T-helper 9 cell (primary cell): ENCODE measurements around the gene CILP2.
A peak's percentile ranks its signal among the peaks of the same experiment; 100 is the strongest.

Experiments
- DNase-seq: peaks from one replicate; pipeline ENCODE4 v3.0.0-alpha.2; 2020

CILP2 gene

GRCh38 chr19:19531951-19532805 is 5.9 kb upstream of the CILP2 start:
- peak; percentile 91 for DNase-seq

- no peak for DNase-seq
Observed at GRCh38 chr19:19532806-19533701, 5.0 kb upstream of the CILP2 start.

- DNase-seq = no peak
Observed at GRCh38 chr19:19533841-19534240, 4.2 kb upstream of the CILP2 start.

GRCh38 chr19:19534556-19535265 is 3.4 kb upstream of the CILP2 start:
- DNase-seq = no peak

GRCh38 chr19:19535311-19536191 is 2.5 kb upstream of the CILP2 start:
- DNase-seq = no peak

GRCh38 chr19:19537075-19538048 is 703 bp upstream of the CILP2 start:
- no peak for DNase-seq

- DNase-seq = no peak
Observed at GRCh38 chr19:19538785-19539166, 711 bp downstream of the CILP2 start.

GRCh38 chr19:19539698-19540063 is 1.6 kb downstream of the CILP2 start:
- no peak for DNase-seq

GRCh38 chr19:19540064-19540714 is 2.1 kb downstream of the CILP2 start:
- DNase-seq = peak; percentile 60

GRCh38 chr19:19540715-19541515 is 2.9 kb downstream of the CILP2 start:
- peak; percentile 71 for DNase-seq

GRCh38 chr19:19541616-19542015 is 3.6 kb downstream of the CILP2 start:
- DNase-seq = no peak

GRCh38 chr19:19542507-19542906 is 4.4 kb downstream of the CILP2 start:
- DNase-seq = no peak

- no peak for DNase-seq
Observed at GRCh38 chr19:19543101-19543500, 5.0 kb downstream of the CILP2 start.

GRCh38 chr19:19543640-19544039 is 5.6 kb downstream of the CILP2 start:
- no peak for DNase-seq

- no peak for DNase-seq
Observed at GRCh38 chr19:19544257-19544953, 6.3 kb downstream of the CILP2 start.

GRCh38 chr19:19544954-19545591 is 7.0 kb downstream of the CILP2 start:
- no peak for DNase-seq

GRCh38 chr19:19545707-19546106 is 7.6 kb downstream of the CILP2 start:
- DNase-seq = no peak

GRCh38 chr19:19546751-19547162 is 8.7 kb downstream of the CILP2 start:
- DNase-seq = no peak
